ENCODE measurements around the gene PPP1R12C.

PPP1R12C gene

GRCh38 chr19:55078996-55079395 is 38.4 kb downstream of the PPP1R12C start:
- H3F3A ChIP-seq (ENCODE audit: low read depth) = no peaks in the 10 kb centered on the region
- H3K36me3 ChIP-seq (ENCODE audit: insufficient read depth, low read length) = no peaks in the 10 kb centered on the region
- H3K27me3 ChIP-seq (ENCODE audit: insufficient read depth, low read length, poor library complexity, severe bottlenecking) = no peaks in the 10 kb centered on the region
- no peaks in the 10 kb centered on the region for H3K4me1 ChIP-seq (ENCODE audit: insufficient read depth, low read length, poor library complexity, severe bottlenecking)
- no peaks in the 10 kb centered on the region for H3K9me2 ChIP-seq (replicated peaks; ENCODE audit: low read depth, low read length)
- no peak overlapping the region for H3K9ac ChIP-seq (ENCODE audit: low read depth, low read length, poor library complexity, severe bottlenecking)
- no peaks in the 10 kb centered on the region for H3K9me3 ChIP-seq (ENCODE audit: insufficient read depth, low read depth, low read length)
- no peak overlapping the region for H3K4me3 ChIP-seq (ENCODE audit: low read length, poor library complexity, severe bottlenecking)
- no peaks in the 10 kb centered on the region for H3K79me2 ChIP-seq (ENCODE audit: insufficient read depth, low read length)
- H2AFZ ChIP-seq (ENCODE audit: low read length) = no peak overlapping the region
- TF ChIP-seq EZH2phosphoT487 (IDR thresholded peaks at IDR 0.05; ENCODE audit: borderline replicate concordance) (no peak), CTCF (conservative IDR thresholded peaks at IDR 0.05; ENCODE audit: low read length) (no peak)
- no peaks in the 10 kb centered on the region for H4K20me1 ChIP-seq (ENCODE audit: insufficient read depth, low read length, poor library complexity, severe bottlenecking)
- H3K4me2 ChIP-seq (ENCODE audit: low read depth, low read length, poor library complexity, severe bottlenecking) = no peak overlapping the region

- no peaks in the 10 kb centered on the region for H3K36me3 ChIP-seq (ENCODE audit: insufficient read depth, low read length)
- H3K79me2 ChIP-seq (ENCODE audit: insufficient read depth, low read length) = no peaks in the 10 kb centered on the region
- H3F3A ChIP-seq (ENCODE audit: low read depth) = no peaks in the 10 kb centered on the region
- H3K4me1 ChIP-seq (ENCODE audit: insufficient read depth, low read length, poor library complexity, severe bottlenecking) = no peaks in the 10 kb centered on the region
- H3K9me2 ChIP-seq (replicated peaks; ENCODE audit: low read depth, low read length) = no peaks in the 10 kb centered on the region
- H3K9ac ChIP-seq (ENCODE audit: low read depth, low read length, poor library complexity, severe bottlenecking) = no peak overlapping the region
- no peak overlapping the region for H2AFZ ChIP-seq (ENCODE audit: low read length)
- no peaks in the 10 kb centered on the region for H4K20me1 ChIP-seq (ENCODE audit: insufficient read depth, low read length, poor library complexity, severe bottlenecking)
- H3K27me3 ChIP-seq (ENCODE audit: insufficient read depth, low read length, poor library complexity, severe bottlenecking) = no peaks in the 10 kb centered on the region
- H3K9me3 ChIP-seq (ENCODE audit: insufficient read depth, low read depth, low read length) = no peaks in the 10 kb centered on the region
- no peak overlapping the region for H3K4me2 ChIP-seq (ENCODE audit: low read depth, low read length, poor library complexity, severe bottlenecking)
- H3K4me3 ChIP-seq (ENCODE audit: low read length, poor library complexity, severe bottlenecking) = no peak overlapping the region
- TF ChIP-seq CTCF (conservative IDR thresholded peaks at IDR 0.05; ENCODE audit: low read length) (no peak), EZH2phosphoT487 (IDR thresholded peaks at IDR 0.05; ENCODE audit: borderline replicate concordance) (no peak)
Observed at GRCh38 chr19:55077106-55077505, 40.3 kb downstream of the PPP1R12C start.

GRCh38 chr19:55076321-55076720 is 41.1 kb downstream of the PPP1R12C start:
- Histone ChIP-seq H3K27me3 (ENCODE audit: insufficient read depth, low read length, poor library complexity, severe bottlenecking) (no peaks in the 10 kb centered on the region), H3K9me2 (replicated peaks; ENCODE audit: low read depth, low read length) (no peaks in the 10 kb centered on the region), H3K4me1 (ENCODE audit: insufficient read depth, low read length, poor library complexity, severe bottlenecking) (peaks cover 7% of the 10 kb centered on the region), H3K36me3 (ENCODE audit: insufficient read depth, low read length) (no peaks in the 10 kb centered on the region), H4K20me1 (ENCODE audit: insufficient read depth, low read length, poor library complexity, severe bottlenecking) (no peaks in the 10 kb centered on the region), H2AFZ (ENCODE audit: low read length) (no peak overlapping the region), H3K79me2 (ENCODE audit: insufficient read depth, low read length) (no peaks in the 10 kb centered on the region), H3F3A (ENCODE audit: low read depth) (no peaks in the 10 kb centered on the region), H3K4me2 (ENCODE audit: low read depth, low read length, poor library complexity, severe bottlenecking) (no peak overlapping the region), H3K4me3 (ENCODE audit: low read length, poor library complexity, severe bottlenecking) (no peak overlapping the region), H3K9ac (ENCODE audit: low read depth, low read length, poor library complexity, severe bottlenecking) (no peak overlapping the region), H3K9me3 (ENCODE audit: insufficient read depth, low read depth, low read length) (no peaks in the 10 kb centered on the region)
- TF ChIP-seq CTCF (conservative IDR thresholded peaks at IDR 0.05; ENCODE audit: low read length) = no peak
- no peak for TF ChIP-seq EZH2phosphoT487 (IDR thresholded peaks at IDR 0.05; ENCODE audit: borderline replicate concordance)

All from Loucy (cell line).